OCI-LY1 (cell line): ENCODE measurements around the gene ADRA2A.

Experiments used
- H2AFZ ChIP-seq: fragments of 200-600 bp; sonication (generic), shearing (Covaris generic); 2 replicates; pipeline ENCODE4 v1.6.0; 2014; ENCODE audit warnings: antibody characterized with exemption, mild to moderate bottlenecking, low read length
- H3F3A ChIP-seq: fragments of 200-600 bp; sonication (generic), shearing (Covaris generic); 2 replicates; pipeline ENCODE4 v1.6.0; 2014; ENCODE audit warnings: mild to moderate bottlenecking, antibody characterized with exemption, low read length, moderate library complexity; ENCODE audit not compliant: insufficient read depth
- H3K27ac ChIP-seq: fragments of 200-600 bp; sonication (generic); 2 replicates; pipeline ENCODE4 v1.5.1; 2014; ENCODE audit warnings: low read length, mixed run types, mild to moderate bottlenecking, low read depth; ENCODE audit not compliant: poor library complexity, severe bottlenecking
- H3K27me3 ChIP-seq: fragments of 200-600 bp; sonication (generic); 2 replicates; pipeline ENCODE4 v1.6.0; 2014; ENCODE audit warnings: antibody characterized with exemption, mild to moderate bottlenecking, low read length, moderate library complexity; ENCODE audit not compliant: insufficient read depth
- H3K36me3 ChIP-seq: fragments of 200-600 bp; sonication (generic); 2 replicates; pipeline ENCODE4 v1.6.1; 2014; ENCODE audit warnings: mild to moderate bottlenecking, antibody characterized with exemption, low read length, moderate library complexity, mixed read lengths; ENCODE audit not compliant: insufficient read depth
- H3K4me1 ChIP-seq: fragments of 200-600 bp; sonication (generic); 2 replicates; pipeline ENCODE4 v1.5.1; 2014; ENCODE audit warnings: mild to moderate bottlenecking, low read length, moderate library complexity; ENCODE audit not compliant: insufficient read depth, severe bottlenecking
- H3K4me2 ChIP-seq: fragments of 200-600 bp; sonication (generic), shearing (Covaris generic); 2 replicates; pipeline ENCODE4 v1.6.1; 2014; ENCODE audit warnings: low read length
- H3K4me3 ChIP-seq: fragments of 200-600 bp; sonication (generic); 2 replicates; pipeline ENCODE4 v1.5.1; 2014; ENCODE audit warnings: low read length, low read depth, mild to moderate bottlenecking, mixed read lengths; ENCODE audit not compliant: poor library complexity, severe bottlenecking
- H3K79me2 ChIP-seq: fragments of 200-600 bp; shearing (Covaris generic); 2 replicates; pipeline ENCODE4 v1.6.1; 2016; ENCODE audit warnings: mixed run types, low read length, mixed read lengths; ENCODE audit not compliant: insufficient read depth
- H3K9ac ChIP-seq: fragments of 200-600 bp; sonication (generic), shearing (Covaris generic); 2 replicates; pipeline ENCODE4 v1.6.1; 2014; ENCODE audit warnings: mild to moderate bottlenecking, low read length, mixed read lengths
- H3K9me2 ChIP-seq: fragments of 200-600 bp; sonication (generic), shearing (Covaris generic); 2 replicates; pipeline ENCODE4 v1.6.1; 2014; ENCODE audit warnings: low read depth, mild to moderate bottlenecking, low read length, mixed read lengths
- H3K9me3 ChIP-seq: fragments of 200-600 bp; shearing (Covaris generic); 2 replicates; pipeline ENCODE4 v1.6.1; 2014; ENCODE audit warnings: low read length, mixed read lengths
- H4K20me1 ChIP-seq: fragments of 200-600 bp; sonication (generic), shearing (Covaris generic); 2 replicates; pipeline ENCODE4 v1.6.0; 2016; ENCODE audit warnings: mild to moderate bottlenecking, low read length; ENCODE audit not compliant: insufficient read depth
- EZH2 ChIP-seq: fragments of 200-600 bp; sonication (generic), shearing (Covaris generic); IDR thresholded peaks from 2 replicates; pipeline ENCODE4 v1.8.0; 2017; ENCODE audit warnings: borderline replicate concordance, mixed run types, mild to moderate bottlenecking, antibody characterized with exemption, low read length, moderate library complexity, mixed read lengths
- TF ChIP-seq, protein P1 (sequence below): fragments of 200-600 bp; sonication (generic), shearing (Covaris generic); IDR thresholded peaks from 2 replicates; pipeline ENCODE4 v1.5.1; 2017; ENCODE audit warnings: mild to moderate bottlenecking, antibody characterized with exemption, low read length, moderate library complexity, mixed read lengths

The ADRA2A gene

DNA sequence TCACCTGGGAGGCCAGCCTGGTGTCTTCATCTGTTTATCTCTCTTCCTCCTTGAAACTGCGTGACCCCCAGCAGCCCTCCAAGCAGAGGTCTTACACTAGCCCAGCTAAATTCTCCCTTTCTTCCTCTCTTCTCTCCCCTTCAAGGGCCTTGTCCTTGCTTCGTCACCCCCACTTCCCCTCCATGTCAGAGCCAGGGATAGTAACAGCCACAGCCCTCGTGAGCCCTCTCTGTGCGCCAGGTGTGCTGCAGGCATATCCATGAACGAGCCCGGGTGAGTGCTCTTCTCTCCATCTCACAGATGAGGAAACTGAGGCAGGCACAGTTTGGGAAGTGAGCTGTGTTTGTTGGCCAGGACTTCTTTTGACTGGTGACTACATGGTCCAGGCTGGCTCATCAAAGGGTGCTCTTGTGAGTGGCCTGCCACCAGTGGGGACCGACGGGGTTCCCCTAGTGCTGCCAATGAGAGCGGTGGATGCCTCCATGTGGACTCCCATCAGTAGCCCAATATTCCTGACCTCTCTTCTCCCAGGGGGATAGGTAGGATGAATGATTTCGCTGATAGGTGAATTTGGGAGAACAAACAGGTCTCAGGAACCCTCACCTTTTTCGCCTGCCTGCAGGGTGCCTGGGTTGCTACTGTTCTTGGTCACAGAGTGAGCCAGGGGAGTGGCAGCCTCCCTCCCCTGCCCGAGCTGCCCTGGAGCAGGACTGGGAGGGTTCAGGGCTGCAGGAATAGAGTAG lies 38.1 kb downstream of the ADRA2A start:
- Histone ChIP-seq H3K4me1 (no peaks in the 10 kb centered on the region), H3K79me2 (no peaks in the 10 kb centered on the region), H3K4me3 (no peak overlapping the region), H3K36me3 (no peaks in the 10 kb centered on the region), H3K27me3 (no peaks in the 10 kb centered on the region), H3K9ac (no peak overlapping the region), H2AFZ (no peak overlapping the region), H3K4me2 (no peak overlapping the region), H4K20me1 (no peaks in the 10 kb centered on the region), H3F3A (no peaks in the 10 kb centered on the region), H3K9me3 (no peaks in the 10 kb centered on the region), H3K27ac (no peak overlapping the region), H3K9me2 (no peaks in the 10 kb centered on the region)
- TF ChIP-seq, protein P1, sequence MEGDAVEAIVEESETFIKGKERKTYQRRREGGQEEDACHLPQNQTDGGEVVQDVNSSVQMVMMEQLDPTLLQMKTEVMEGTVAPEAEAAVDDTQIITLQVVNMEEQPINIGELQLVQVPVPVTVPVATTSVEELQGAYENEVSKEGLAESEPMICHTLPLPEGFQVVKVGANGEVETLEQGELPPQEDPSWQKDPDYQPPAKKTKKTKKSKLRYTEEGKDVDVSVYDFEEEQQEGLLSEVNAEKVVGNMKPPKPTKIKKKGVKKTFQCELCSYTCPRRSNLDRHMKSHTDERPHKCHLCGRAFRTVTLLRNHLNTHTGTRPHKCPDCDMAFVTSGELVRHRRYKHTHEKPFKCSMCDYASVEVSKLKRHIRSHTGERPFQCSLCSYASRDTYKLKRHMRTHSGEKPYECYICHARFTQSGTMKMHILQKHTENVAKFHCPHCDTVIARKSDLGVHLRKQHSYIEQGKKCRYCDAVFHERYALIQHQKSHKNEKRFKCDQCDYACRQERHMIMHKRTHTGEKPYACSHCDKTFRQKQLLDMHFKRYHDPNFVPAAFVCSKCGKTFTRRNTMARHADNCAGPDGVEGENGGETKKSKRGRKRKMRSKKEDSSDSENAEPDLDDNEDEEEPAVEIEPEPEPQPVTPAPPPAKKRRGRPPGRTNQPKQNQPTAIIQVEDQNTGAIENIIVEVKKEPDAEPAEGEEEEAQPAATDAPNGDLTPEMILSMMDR: no peak
- TF ChIP-seq EZH2: no peak

DNA sequence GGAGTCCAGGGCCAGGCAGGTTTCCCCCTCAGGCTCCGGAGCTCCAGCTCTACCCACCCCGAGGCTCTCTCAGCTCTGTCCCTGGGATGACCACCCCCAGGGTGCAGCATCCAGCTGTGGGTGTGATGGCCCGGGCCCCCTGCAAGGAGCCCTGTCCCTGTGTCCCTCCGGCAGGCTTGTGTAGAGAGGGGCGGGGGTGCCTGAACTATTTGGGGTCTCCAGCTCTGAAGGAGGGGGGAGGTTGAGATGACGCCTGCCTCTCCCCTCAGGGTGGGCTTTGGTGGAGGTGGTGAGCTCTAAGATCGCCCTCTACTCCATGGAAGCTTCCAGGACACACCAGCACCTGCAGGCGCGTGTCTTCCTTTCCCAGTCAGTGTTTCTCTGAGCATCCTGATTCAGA lies 39.4 kb downstream of the ADRA2A start:
- H3K79me2 ChIP-seq: no peaks in the 10 kb centered on the region
- no peaks in the 10 kb centered on the region for H3K9me2 ChIP-seq
- H3K36me3 ChIP-seq: no peaks in the 10 kb centered on the region

DNA sequence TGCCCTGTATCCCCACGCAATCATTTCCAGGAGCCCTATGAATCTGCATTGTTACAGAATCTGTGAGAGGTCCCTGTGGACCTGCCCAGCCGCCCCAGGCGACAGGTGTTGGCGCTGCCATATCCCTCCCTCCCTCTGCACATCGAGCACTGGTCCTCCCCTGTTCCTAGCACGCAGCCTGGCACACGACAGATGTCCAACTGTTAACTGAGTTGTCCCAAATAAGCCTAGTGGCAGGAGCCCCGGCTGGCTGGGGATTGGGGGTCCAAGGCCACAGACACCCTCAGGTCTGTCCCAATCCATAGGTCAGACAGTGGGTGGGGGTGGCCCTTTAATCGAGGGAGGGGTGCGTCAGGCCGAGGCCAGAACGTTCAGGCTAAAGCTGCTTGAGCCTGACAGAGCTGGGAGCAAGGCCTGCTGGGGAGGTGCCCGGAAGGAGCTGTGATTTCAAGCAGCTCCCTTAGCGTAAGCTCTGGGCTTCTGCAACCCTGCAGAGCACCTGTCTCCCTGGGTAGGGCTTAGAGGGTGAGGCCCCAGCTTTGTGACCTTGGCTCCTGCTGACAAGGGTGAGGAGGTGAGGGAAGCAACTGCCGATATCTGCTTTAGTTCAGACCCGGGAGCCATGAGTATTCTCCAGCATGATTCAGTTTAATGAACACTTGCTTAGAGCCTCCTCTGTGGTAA lies 40.1 kb downstream of the ADRA2A start:
- no peak overlapping the region for H2AFZ ChIP-seq
- H3K27ac ChIP-seq: no peak overlapping the region
- no peak overlapping the region for H3K9ac ChIP-seq
- H3K4me1 ChIP-seq: no peaks in the 10 kb centered on the region
- H3K27me3 ChIP-seq: no peaks in the 10 kb centered on the region
- H3K36me3 ChIP-seq: no peaks in the 10 kb centered on the region
- H3K4me2 ChIP-seq: no peak overlapping the region
- no peaks in the 10 kb centered on the region for H3K9me2 ChIP-seq
- no peaks in the 10 kb centered on the region for H3F3A ChIP-seq
- H3K4me3 ChIP-seq: no peak overlapping the region
- no peaks in the 10 kb centered on the region for H4K20me1 ChIP-seq
- no peaks in the 10 kb centered on the region for H3K9me3 ChIP-seq
- TF ChIP-seq, protein P1: no peak
- TF ChIP-seq EZH2: no peak
- H3K79me2 ChIP-seq: no peaks in the 10 kb centered on the region

More for the DNA sequence above, 39.4 kb downstream of the ADRA2A start:
- Histone ChIP-seq H4K20me1 (no peaks in the 10 kb centered on the region), H3K4me1 (no peaks in the 10 kb centered on the region), H3K27me3 (no peaks in the 10 kb centered on the region), H3K9ac (no peak overlapping the region), H2AFZ (no peak overlapping the region), H3K9me3 (no peaks in the 10 kb centered on the region), H3F3A (no peaks in the 10 kb centered on the region), H3K4me3 (no peak overlapping the region), H3K27ac (no peak overlapping the region), H3K4me2 (no peak overlapping the region)
- TF ChIP-seq EZH2: no peak
- TF ChIP-seq, protein P1: no peak
